Measurements from ENCODE around the gene CILP2. TPM values are rescaled to one million over a fixed set of nuclear protein-coding genes. Genes with fewer than 3 reads are reported as not detected.

The CILP2 gene
- total and polyA plus RNA-seq, 2 of the 4 experiments (the other 2 are of a cell fraction) = 0.18 to 0.87 TPM

- no peak overlapping the region for H2AK9ac ChIP-seq (replicated peaks; ENCODE audit: low read depth, low read length, poor library complexity)
- CTCF ChIA-PET = no interaction called here
- no peak overlapping the region for H3K14ac ChIP-seq (replicated peaks; ENCODE audit: low read depth, low read length)
- H2BK20ac ChIP-seq (ENCODE audit: low read depth, low read length) = no peak overlapping the region
- no peaks in the 10 kb centered on the region for H3K9me3 ChIP-seq (ENCODE audit: control insufficient read depth, insufficient read depth, low read length)
- intact Hi-C loops (cut with micrococcal nuclease) = no loop called here
- H4K20me1 ChIP-seq (ENCODE audit: insufficient read depth, low read length) = no peaks in the 10 kb centered on the region; the same call in 1 of the 2 replicates
- H4K8ac ChIP-seq (ENCODE audit: low read depth in 2 of 2, low read length in 2 of 2) = no peak overlapping the region
- no peak overlapping the region for H2BK15ac ChIP-seq (ENCODE audit: low read depth, low read length)
- H4K91ac ChIP-seq (ENCODE audit: insufficient read depth, low read depth, low read length) = no peak overlapping the region
- H3K18ac ChIP-seq (ENCODE audit: low read depth, low read length) = no peak overlapping the region
- no peaks in the 10 kb centered on the region for H3K79me1 ChIP-seq (ENCODE audit: low read depth in 1 of 2, low read length in 2 of 2)
- no peak overlapping the region for H2BK5ac ChIP-seq (ENCODE audit: low read depth, low read length, poor library complexity, severe bottlenecking)
- WGBS, 2 experiments (ENCODE audit: extremely low coverage in 2 of 2, insufficient read length in 1 of 2) = 78% methylated on average over 5 of the region's 26 CpGs; no CpG with 5 or more reads in 1 of the 2 experiments
- no peak overlapping the region for H3K23ac ChIP-seq (ENCODE audit: low read depth, low read length)
- POLR2A ChIA-PET (ENCODE audit: unreplicated experiment) = no interaction called here
- no peak overlapping the region for H4K5ac ChIP-seq (ENCODE audit: low read depth, low read length)
- BruUV-seq (replicated peaks) = no TSS peak
- H3K36me3 ChIP-seq (ENCODE audit: control insufficient read depth, insufficient read depth, low read length) = no peaks in the 10 kb centered on the region
- H2AK5ac ChIP-seq (ENCODE audit: low read depth, low read length) = no peak overlapping the region
- no peak overlapping the region for H3K4me2 ChIP-seq (ENCODE audit: low read depth, low read length)
- H2AFZ ChIP-seq (replicated peaks; ENCODE audit: low read length, poor library complexity) = no peak overlapping the region
- H3K9ac ChIP-seq (ENCODE audit: low read depth, low read length) = no peak overlapping the region
- no peak overlapping the region for H3K56ac ChIP-seq (ENCODE audit: extremely low read depth, insufficient read depth, low read length)
- no peak overlapping the region for H3K4ac ChIP-seq (ENCODE audit: low read depth, low read length)
- H3K27ac ChIP-seq (ENCODE audit: insufficient read depth, low read length) = no peak overlapping the region
- H2BK120ac ChIP-seq (ENCODE audit: low read depth, low read length) = no peak overlapping the region
- in situ Hi-C loops (cut with MboI; ENCODE audit: low sequenced_read_pairs) = no loop called here
- no peak overlapping the region for H3K4me3 ChIP-seq (ENCODE audit: insufficient read depth, low read depth, low read length)
- dilution Hi-C loops (cut with HindIII; ENCODE audit: low sequenced_read_pairs, unreplicated experiment) = no loop called here
- ATAC-seq (ENCODE audit: low read depth) = no peak
- no peaks in the 10 kb centered on the region; the same call in 1 of the 2 replicates for H3K9me1 ChIP-seq (ENCODE audit: insufficient read depth, low read length)
- TF ChIP-seq CHD1 (IDR thresholded peaks at IDR 0.05; ENCODE audit: low read depth, low read length) (no peak), RAD21 (IDR thresholded peaks at IDR 0.05; ENCODE audit: low read length) (no peak), RFX5 (IDR thresholded peaks at IDR 0.05; ENCODE audit: low read depth, low read length) (no peak), RCOR1 (IDR thresholded peaks at IDR 0.05; ENCODE audit: insufficient replicate concordance, low read length) (no peak), POLR2A (IDR thresholded peaks at IDR 0.05; ENCODE audit: low read depth, low read length) (no peak), CEBPB (IDR thresholded peaks at IDR 0.05; ENCODE audit: low read depth, low read length) (no peak), FOS (IDR thresholded peaks at IDR 0.05; ENCODE audit: low read depth, low read length) (no peak), MXI1 (IDR thresholded peaks at IDR 0.05; ENCODE audit: borderline replicate concordance, low read depth, low read length) (no peak), BHLHE40 (IDR thresholded peaks at IDR 0.05; ENCODE audit: low read depth, low read length) (no peak), MAZ (IDR thresholded peaks at IDR 0.05; ENCODE audit: borderline replicate concordance, low read depth, low read length) (no peak), NFE2L2 (IDR thresholded peaks at IDR 0.05; ENCODE audit: low read depth, low read length) (no peak), SMC3 (IDR thresholded peaks at IDR 0.05; ENCODE audit: low read depth, low read length) (no peak), ELK1 (IDR thresholded peaks at IDR 0.05; ENCODE audit: borderline replicate concordance, low read depth, low read length) (no peak), USF2 (IDR thresholded peaks at IDR 0.05; ENCODE audit: low read depth, low read length) (no peak)
- H3K4me1 ChIP-seq (ENCODE audit: control insufficient read depth, insufficient read depth, low read length) = peaks cover 4% of the 10 kb centered on the region
- H3K27me3 ChIP-seq (ENCODE audit: control insufficient read depth, insufficient read depth, low read length) = no peaks in the 10 kb centered on the region
- DNase-seq = no peak
These were observed 24.0 kb downstream of the CILP2 start for GRCh38 chr19:19561946-19562664.

All from IMR-90 (cell line).